SU-DHL-6 (cell line): ENCODE data around the gene CCDC60.

Experiments
- H2AFZ ChIP-seq: fragments of 200-600 bp; sonication (generic); 2 replicates; pipeline ENCODE4 v1.6.1; 2014; ENCODE audit warnings: low read depth, mild to moderate bottlenecking, moderate library complexity, mixed read lengths, antibody characterized with exemption, low read length; ENCODE audit not compliant: severe bottlenecking
- H3F3A ChIP-seq: fragments of 200-600 bp; shearing (Covaris generic); 2 replicates; pipeline ENCODE4 v1.6.0; 2016; ENCODE audit warnings: antibody characterized with exemption, mild to moderate bottlenecking; ENCODE audit not compliant: insufficient read depth
- H3K27ac ChIP-seq: fragments of 200-600 bp; sonication (generic); 2 replicates; pipeline ENCODE4 v1.5.1; 2016; ENCODE audit warnings: low read depth, mild to moderate bottlenecking, low read length, moderate library complexity, mixed read lengths
- H3K27me3 ChIP-seq: fragments of 200-600 bp; sonication (generic), shearing (Covaris generic); 2 replicates; pipeline ENCODE4 v1.6.0; 2014; ENCODE audit warnings: mild to moderate bottlenecking, low read length
- H3K36me3 ChIP-seq: fragments of 200-600 bp; sonication (generic); 2 replicates; pipeline ENCODE4 v1.6.1; 2014; ENCODE audit warnings: mild to moderate bottlenecking, low read length, mixed read lengths
- H3K4me2 ChIP-seq: fragments of 300-600, 200-600 bp; shearing (Covaris generic), sonication (generic); 2 replicates; pipeline ENCODE4 v1.6.0; 2014; ENCODE audit warnings: low read length, low read depth, mild to moderate bottlenecking; ENCODE audit not compliant: poor library complexity, severe bottlenecking
- H3K4me3 ChIP-seq: fragments of 200-600 bp; sonication (generic); 2 replicates; pipeline ENCODE4 v1.5.1; 2014; ENCODE audit warnings: antibody characterized with exemption, low read length, mild to moderate bottlenecking, mixed read lengths; ENCODE audit not compliant: insufficient read depth, poor library complexity, severe bottlenecking
- H3K79me2 ChIP-seq: fragments of 200-600 bp; sonication (generic); 2 replicates; pipeline ENCODE4 v1.6.1; 2014; ENCODE audit warnings: mild to moderate bottlenecking, low read length, moderate library complexity; ENCODE audit not compliant: insufficient read depth
- H3K9ac ChIP-seq: fragments of 200-600 bp; sonication (generic); 2 replicates; pipeline ENCODE4 v1.7.0; 2014; ENCODE audit warnings: mild to moderate bottlenecking, low read length
- H3K9me2 ChIP-seq: fragments of 200-600 bp; sonication (generic); replicated peaks from 2 replicates; pipeline ENCODE4 v1.6.1; 2014; ENCODE audit warnings: low read length; ENCODE audit not compliant: insufficient read depth
- H3K9me3 ChIP-seq: fragments of 200-600 bp; sonication (generic); 2 replicates; pipeline ENCODE4 v1.6.1; 2014; ENCODE audit warnings: low read length, mixed read lengths; ENCODE audit not compliant: insufficient read depth
- H4K20me1 ChIP-seq: fragments of 200-600 bp; sonication (generic); 2 replicates; pipeline ENCODE4 v1.6.1; 2014; ENCODE audit warnings: low read depth, mild to moderate bottlenecking, antibody characterized with exemption, low read length, moderate library complexity, mixed read lengths
- CTCF ChIP-seq: fragments of 200-600 bp; sonication (generic); IDR thresholded peaks from one replicate; pipeline ENCODE4 v1.5.1; 2017; ENCODE audit warnings: antibody characterized with exemption, mild to moderate bottlenecking, low read length, moderate library complexity; ENCODE audit not compliant: insufficient read depth, poor library complexity, severe bottlenecking
- EZH2phosphoT487 ChIP-seq: fragments of 200-600 bp; sonication (generic), shearing (Covaris generic); conservative IDR thresholded peaks from 2 replicates; pipeline ENCODE4 v1.6.1; 2018; ENCODE audit warnings: mild to moderate bottlenecking, antibody characterized with exemption, low read length, moderate library complexity, mixed read lengths

The CCDC60 gene

GRCh38 chr12:119383206-119383605 lies 48.7 kb downstream of the CCDC60 start:
- H3K27me3 ChIP-seq: no peaks in the 10 kb centered on the region; the same call in 1 of the 2 replicates
- no peaks in the 10 kb centered on the region for H3K79me2 ChIP-seq
- TF ChIP-seq CTCF (no peak), EZH2phosphoT487 (no peak)
- no peak overlapping the region for H3K9ac ChIP-seq
- H3K4me2 ChIP-seq: no peak overlapping the region
- no peak overlapping the region for H3K4me3 ChIP-seq
- no peaks in the 10 kb centered on the region for H3F3A ChIP-seq
- H3K27ac ChIP-seq: no peak overlapping the region
- H3K9me2 ChIP-seq: no peaks in the 10 kb centered on the region
- no peaks in the 10 kb centered on the region for H4K20me1 ChIP-seq
- H2AFZ ChIP-seq: no peak overlapping the region
- H3K36me3 ChIP-seq: no peaks in the 10 kb centered on the region
- no peaks in the 10 kb centered on the region for H3K9me3 ChIP-seq

- no peaks in the 10 kb centered on the region for H3K9me2 ChIP-seq
- H3K79me2 ChIP-seq: no peaks in the 10 kb centered on the region
- no peaks in the 10 kb centered on the region for H3F3A ChIP-seq
- no peaks in the 10 kb centered on the region; the same call in 1 of the 2 replicates for H3K27me3 ChIP-seq
- no peaks in the 10 kb centered on the region for H4K20me1 ChIP-seq
- TF ChIP-seq EZH2phosphoT487 (no peak), CTCF (no peak)
- H3K9me3 ChIP-seq: no peaks in the 10 kb centered on the region
- no peak overlapping the region for H3K9ac ChIP-seq
- no peak overlapping the region for H3K27ac ChIP-seq
- no peak overlapping the region for H3K4me3 ChIP-seq
- no peaks in the 10 kb centered on the region for H3K36me3 ChIP-seq
- no peak overlapping the region for H2AFZ ChIP-seq
- no peak overlapping the region for H3K4me2 ChIP-seq
These were observed 49.8 kb downstream of the CCDC60 start for GRCh38 chr12:119384340-119384739.

- no peaks in the 10 kb centered on the region for H3K9me3 ChIP-seq
- H3K4me3 ChIP-seq: no peak overlapping the region
- H3K27ac ChIP-seq: no peak overlapping the region
- H3K9me2 ChIP-seq: no peaks in the 10 kb centered on the region
- TF ChIP-seq EZH2phosphoT487 (no peak), CTCF (no peak)
- no peak overlapping the region for H2AFZ ChIP-seq
- no peaks in the 10 kb centered on the region for H3K27me3 ChIP-seq
- no peak overlapping the region for H3K4me2 ChIP-seq
- H3K79me2 ChIP-seq: no peaks in the 10 kb centered on the region
- no peaks in the 10 kb centered on the region for H3K36me3 ChIP-seq
- H4K20me1 ChIP-seq: no peaks in the 10 kb centered on the region
- H3K9ac ChIP-seq: no peak overlapping the region
- no peaks in the 10 kb centered on the region for H3F3A ChIP-seq
These were observed 51.1 kb downstream of the CCDC60 start for GRCh38 chr12:119385659-119386058.
